ENCODE data around the gene GPSM1.

GRCh38 chr9:136376457-136376856, 49.1 kb downstream of the GPSM1 start:
- TF ChIP-seq CTCF (IDR thresholded peaks at IDR 0.05) (no peak), POLR2A (IDR thresholded peaks at IDR 0.05) (no peak)
